Activated T-cell treated with anti-CD3 and anti-CD28 coated beads, Interleukin-2, amount 50 U/mL, for 1 hour (primary cell): ENCODE measurements around the gene COG5.

ENCODE experiments used
- DNase-seq: peaks from one replicate; pipeline ENCODE4 v3.0.0-alpha.2; 2020

The COG5 gene

GRCh38 chr7:107505362-107505761 lies 58.4 kb downstream of the COG5 start:
- no peak for DNase-seq

GRCh38 chr7:107503687-107504086 lies 60.0 kb downstream of the COG5 start:
- DNase-seq = no peak

- DNase-seq = no peak
Measured at GRCh38 chr7:107502797-107503196, 60.9 kb downstream of the COG5 start.

- DNase-seq = no peak
Measured at GRCh38 chr7:107502154-107502553, 61.6 kb downstream of the COG5 start.

GRCh38 chr7:107501593-107501992 lies 62.1 kb downstream of the COG5 start:
- no peak for DNase-seq

GRCh38 chr7:107499731-107500130 lies 64.0 kb downstream of the COG5 start:
- no peak for DNase-seq

- no peak for DNase-seq
Measured at GRCh38 chr7:107495516-107495915, 68.2 kb downstream of the COG5 start.

GRCh38 chr7:107494884-107495283 lies 68.8 kb downstream of the COG5 start:
- no peak for DNase-seq

GRCh38 chr7:107494315-107494751 lies 69.4 kb downstream of the COG5 start:
- DNase-seq = no peak

GRCh38 chr7:107492875-107493274 lies 70.8 kb downstream of the COG5 start:
- DNase-seq = no peak

- no peak for DNase-seq
Measured at GRCh38 chr7:107486041-107486440, 77.7 kb downstream of the COG5 start.

GRCh38 chr7:107482571-107482970 lies 81.1 kb downstream of the COG5 start:
- DNase-seq = no peak

GRCh38 chr7:107480932-107481331 lies 82.8 kb downstream of the COG5 start:
- DNase-seq = no peak

- DNase-seq = no peak
Measured at GRCh38 chr7:107479303-107479702, 84.4 kb downstream of the COG5 start.

GRCh38 chr7:107474104-107474521 lies 89.6 kb downstream of the COG5 start:
- no peak for DNase-seq

GRCh38 chr7:107472116-107472515 lies 91.6 kb downstream of the COG5 start:
- no peak for DNase-seq

GRCh38 chr7:107471292-107472070 lies 92.2 kb downstream of the COG5 start:
- DNase-seq = no peak

- DNase-seq = no peak
Measured at GRCh38 chr7:107469929-107470328, 93.8 kb downstream of the COG5 start, which contains the start of gene GPR22. Gene GPR22, plus strand, starts transcription at chr7:107470057. Its CDS starts 4,004 bp downstream, at chr7:107474061.

- DNase-seq = no peak
Measured at GRCh38 chr7:107468824-107469223, 94.9 kb downstream of the COG5 start.

GRCh38 chr7:107467972-107468371 lies 95.7 kb downstream of the COG5 start:
- DNase-seq = no peak

- DNase-seq = no peak
Measured at GRCh38 chr7:107464666-107465226, 99.0 kb downstream of the COG5 start.

- peak; percentile 48 for DNase-seq
Measured at GRCh38 chr7:107463139-107464078, 100.3 kb downstream of the COG5 start.

- no peak for DNase-seq
Measured at GRCh38 chr7:107461938-107462533, 101.7 kb downstream of the COG5 start.
